ENCODE data around the gene PITPNC1.
"Not testable (repeated sequence)": the region's sequence is repeated elsewhere in the genome, so short reads cannot be mapped to it uniquely, and the experiment has no call there.

Gene PITPNC1

GRCh38 chr17:67469208-67469980 lies 92.3 kb downstream of the PITPNC1 start:
- H3K9me3 ChIP-seq (ENCODE audit: insufficient read depth, low read depth, low read length): no peaks in the 10 kb centered on the region
- no peak overlapping the region for H4K12ac ChIP-seq (ENCODE audit: low read depth, low read length)
- H3K4me2 ChIP-seq (ENCODE audit: low read length): peak overlapping the region; percentile 20
- H2AFZ ChIP-seq (ENCODE audit: insufficient read depth, low read length, poor library complexity): peak overlapping the region; percentile 52
- H3K4me1 ChIP-seq (ENCODE audit: control insufficient read depth in 1 of 2, insufficient read depth in 2 of 2, low read length in 2 of 2): peaks cover 5 to 8% of the 10 kb centered on the region in 2 experiments
- H3K27ac ChIP-seq (ENCODE audit: low read depth, low read length): no peak overlapping the region
- H3K27me3 ChIP-seq (ENCODE audit: insufficient read depth, low read length): no peaks in the 10 kb centered on the region
- H4K91ac ChIP-seq (ENCODE audit: low read depth, low read length): no peak overlapping the region
- no peak overlapping the region for H3K4me3 ChIP-seq (ENCODE audit: low read depth, low read length)
- peak; percentile 96 to 99 for DNase-seq
- peak overlapping the region; percentile 35 for H4K8ac ChIP-seq (ENCODE audit: low read depth, low read length)
- no peak overlapping the region for H2BK5ac ChIP-seq (ENCODE audit: low read depth, low read length, poor library complexity)
- no peak overlapping the region for H3K23ac ChIP-seq (ENCODE audit: low read length)
- H2BK12ac ChIP-seq (ENCODE audit: low read length): no peak overlapping the region
- H3K4ac ChIP-seq (ENCODE audit: low read depth, low read length): no peak overlapping the region
- no peaks in the 10 kb centered on the region for H3K79me2 ChIP-seq (ENCODE audit: control insufficient read depth, insufficient read depth, low read length, poor library complexity)
- H3K79me1 ChIP-seq (ENCODE audit: low read length): no peaks in the 10 kb centered on the region
- no peak overlapping the region for H3K9ac ChIP-seq (ENCODE audit: low read length)
- no peak overlapping the region for H3K18ac ChIP-seq (ENCODE audit: low read length)
- no CpG with 5 or more reads among the region's 13 CpGs for WGBS (ENCODE audit: extremely low coverage, insufficient coverage, insufficient read length)
- no peak overlapping the region for H2BK120ac ChIP-seq (ENCODE audit: insufficient read depth, low read length, poor library complexity)
- no peaks in the 10 kb centered on the region for H3K36me3 ChIP-seq (ENCODE audit: control insufficient read depth in 1 of 2, insufficient read depth in 2 of 2, low read length in 2 of 2)
- H2AK5ac ChIP-seq (ENCODE audit: low read length): no peak overlapping the region
- H3K14ac ChIP-seq (ENCODE audit: low read length): no peak overlapping the region

- Histone ChIP-seq H3K4me1 (ENCODE audit: control insufficient read depth in 1 of 2, insufficient read depth in 2 of 2, low read length in 2 of 2) (peaks cover 5 to 8% of the 10 kb centered on the region in 2 experiments), H4K91ac (ENCODE audit: low read depth, low read length) (no peak overlapping the region)
- WGBS (ENCODE audit: extremely low coverage, insufficient coverage, insufficient read length): no CpG with 5 or more reads among the region's 1 CpG
These were observed 93.1 kb downstream of the PITPNC1 start for GRCh38 chr17:67470163-67470562.

GRCh38 chr17:67471118-67471517 lies 94.0 kb downstream of the PITPNC1 start:
- WGBS (ENCODE audit: extremely low coverage, insufficient coverage, insufficient read length): no CpG with 5 or more reads among the region's 1 CpG

More at GRCh38 chr17:67470163-67470562, 93.1 kb downstream of the PITPNC1 start:
- H2BK5ac ChIP-seq (ENCODE audit: low read depth, low read length, poor library complexity): no peak overlapping the region
- no peaks in the 10 kb centered on the region for H3K79me1 ChIP-seq (ENCODE audit: low read length)
- H3K4ac ChIP-seq (ENCODE audit: low read depth, low read length): no peak overlapping the region
- H4K12ac ChIP-seq (ENCODE audit: low read depth, low read length): no peak overlapping the region
- no peak overlapping the region for H2BK120ac ChIP-seq (ENCODE audit: insufficient read depth, low read length, poor library complexity)
- no peak overlapping the region for H2AFZ ChIP-seq (ENCODE audit: insufficient read depth, low read length, poor library complexity)
- no peak overlapping the region for H4K8ac ChIP-seq (ENCODE audit: low read depth, low read length)
- no peak for DNase-seq
- no peak overlapping the region for H2AK5ac ChIP-seq (ENCODE audit: low read length)
- no peak overlapping the region for H3K27ac ChIP-seq (ENCODE audit: low read depth, low read length)
- H3K4me2 ChIP-seq (ENCODE audit: low read length): no peak overlapping the region
- H3K9me3 ChIP-seq (ENCODE audit: insufficient read depth, low read depth, low read length): no peaks in the 10 kb centered on the region
- no peak overlapping the region for H3K4me3 ChIP-seq (ENCODE audit: low read depth, low read length)
- no peak overlapping the region for H3K9ac ChIP-seq (ENCODE audit: low read length)
- no peak overlapping the region for H2BK12ac ChIP-seq (ENCODE audit: low read length)
- H3K36me3 ChIP-seq (ENCODE audit: control insufficient read depth in 1 of 2, insufficient read depth in 2 of 2, low read length in 2 of 2): no peaks in the 10 kb centered on the region
- no peaks in the 10 kb centered on the region for H3K79me2 ChIP-seq (ENCODE audit: control insufficient read depth, insufficient read depth, low read length, poor library complexity)
- no peaks in the 10 kb centered on the region for H3K27me3 ChIP-seq (ENCODE audit: insufficient read depth, low read length)
- H3K18ac ChIP-seq (ENCODE audit: low read length): no peak overlapping the region
- no peak overlapping the region for H3K14ac ChIP-seq (ENCODE audit: low read length)
- H3K23ac ChIP-seq (ENCODE audit: low read length): no peak overlapping the region

DNA sequence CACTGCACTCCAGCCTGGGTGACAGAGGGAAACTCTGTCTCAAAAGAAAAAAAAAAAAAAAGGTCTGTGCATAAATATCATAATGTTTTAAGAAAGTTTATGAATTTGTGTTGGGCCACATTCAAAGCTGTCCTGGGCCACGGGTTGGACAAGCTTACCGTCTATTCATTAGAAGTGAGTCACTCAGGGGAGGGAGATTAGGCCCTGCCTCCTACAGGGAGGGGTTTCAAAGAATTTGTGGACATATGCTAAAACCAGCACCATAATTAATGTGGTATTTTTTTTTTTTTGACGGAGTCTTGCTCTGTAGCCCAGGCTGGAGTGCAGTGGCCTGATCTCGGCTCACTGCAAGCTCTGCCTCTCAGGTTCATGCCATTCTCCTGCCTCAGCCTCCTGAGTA lies 95.5 kb downstream of the PITPNC1 start:
- not testable (repeated sequence) for H3K27ac ChIP-seq (ENCODE audit: low read depth, low read length); H3K4me2 ChIP-seq (ENCODE audit: low read length); H3K4me1 ChIP-seq (ENCODE audit: control insufficient read depth in 1 of 2, insufficient read depth in 2 of 2, low read length in 2 of 2); H4K8ac ChIP-seq (ENCODE audit: low read depth, low read length); H3K23ac ChIP-seq (ENCODE audit: low read length); H3K79me2 ChIP-seq (ENCODE audit: control insufficient read depth, insufficient read depth, low read length, poor library complexity); H4K91ac ChIP-seq (ENCODE audit: low read depth, low read length); H3K79me1 ChIP-seq (ENCODE audit: low read length); H2BK5ac ChIP-seq (ENCODE audit: low read depth, low read length, poor library complexity); H3K9me3 ChIP-seq (ENCODE audit: insufficient read depth, low read depth, low read length); H3K18ac ChIP-seq (ENCODE audit: low read length); H3K9ac ChIP-seq (ENCODE audit: low read length); H4K12ac ChIP-seq (ENCODE audit: low read depth, low read length); H3K27me3 ChIP-seq (ENCODE audit: insufficient read depth, low read length); H2AK5ac ChIP-seq (ENCODE audit: low read length); H2AFZ ChIP-seq (ENCODE audit: insufficient read depth, low read length, poor library complexity); H2BK120ac ChIP-seq (ENCODE audit: insufficient read depth, low read length, poor library complexity); H3K14ac ChIP-seq (ENCODE audit: low read length); H3K4me3 ChIP-seq (ENCODE audit: low read depth, low read length); H2BK12ac ChIP-seq (ENCODE audit: low read length); H3K36me3 ChIP-seq (ENCODE audit: control insufficient read depth in 1 of 2, insufficient read depth in 2 of 2, low read length in 2 of 2); H3K4ac ChIP-seq (ENCODE audit: low read depth, low read length)
- no CpG with 5 or more reads among the region's 4 CpGs for WGBS (ENCODE audit: extremely low coverage, insufficient coverage, insufficient read length)
- DNase-seq: peak; percentile 88 to 92

More at GRCh38 chr17:67471118-67471517, 94.0 kb downstream of the PITPNC1 start:
- Histone ChIP-seq H3K36me3 (ENCODE audit: control insufficient read depth in 1 of 2, insufficient read depth in 2 of 2, low read length in 2 of 2) (no peaks in the 10 kb centered on the region), H3K79me2 (ENCODE audit: control insufficient read depth, insufficient read depth, low read length, poor library complexity) (no peaks in the 10 kb centered on the region), H2BK120ac (ENCODE audit: insufficient read depth, low read length, poor library complexity) (no peak overlapping the region), H3K4me2 (ENCODE audit: low read length) (no peak overlapping the region), H2BK5ac (ENCODE audit: low read depth, low read length, poor library complexity) (no peak overlapping the region), H2AFZ (ENCODE audit: insufficient read depth, low read length, poor library complexity) (no peak overlapping the region), H3K9me3 (ENCODE audit: insufficient read depth, low read depth, low read length) (no peaks in the 10 kb centered on the region), H3K79me1 (ENCODE audit: low read length) (no peaks in the 10 kb centered on the region), H3K27ac (ENCODE audit: low read depth, low read length) (no peak overlapping the region), H4K8ac (ENCODE audit: low read depth, low read length) (no peak overlapping the region), H2BK12ac (ENCODE audit: low read length) (no peak overlapping the region), H3K18ac (ENCODE audit: low read length) (no peak overlapping the region), H3K23ac (ENCODE audit: low read length) (no peak overlapping the region), H3K4me1 (ENCODE audit: control insufficient read depth in 1 of 2, insufficient read depth in 2 of 2, low read length in 2 of 2) (peaks cover 5 to 8% of the 10 kb centered on the region in 2 experiments), H3K4ac (ENCODE audit: low read depth, low read length) (no peak overlapping the region), H2AK5ac (ENCODE audit: low read length) (no peak overlapping the region), H3K9ac (ENCODE audit: low read length) (no peak overlapping the region), H4K12ac (ENCODE audit: low read depth, low read length) (no peak overlapping the region), H3K14ac (ENCODE audit: low read length) (no peak overlapping the region), H4K91ac (ENCODE audit: low read depth, low read length) (no peak overlapping the region), H3K27me3 (ENCODE audit: insufficient read depth, low read length) (no peaks in the 10 kb centered on the region), H3K4me3 (ENCODE audit: low read depth, low read length) (no peak overlapping the region)
- DNase-seq: no peak
